ENCODE data around the gene KAZN. TPM values are rescaled to one million over a fixed set of nuclear protein-coding genes. Genes with fewer than 3 reads are reported as not detected.
A peak's percentile ranks its signal among the peaks of the same experiment; 100 is the strongest.

The KAZN gene
- total and polyA plus RNA-seq, 4 donors: 17.8 to 54.0 (median 38.4) TPM

DNA sequence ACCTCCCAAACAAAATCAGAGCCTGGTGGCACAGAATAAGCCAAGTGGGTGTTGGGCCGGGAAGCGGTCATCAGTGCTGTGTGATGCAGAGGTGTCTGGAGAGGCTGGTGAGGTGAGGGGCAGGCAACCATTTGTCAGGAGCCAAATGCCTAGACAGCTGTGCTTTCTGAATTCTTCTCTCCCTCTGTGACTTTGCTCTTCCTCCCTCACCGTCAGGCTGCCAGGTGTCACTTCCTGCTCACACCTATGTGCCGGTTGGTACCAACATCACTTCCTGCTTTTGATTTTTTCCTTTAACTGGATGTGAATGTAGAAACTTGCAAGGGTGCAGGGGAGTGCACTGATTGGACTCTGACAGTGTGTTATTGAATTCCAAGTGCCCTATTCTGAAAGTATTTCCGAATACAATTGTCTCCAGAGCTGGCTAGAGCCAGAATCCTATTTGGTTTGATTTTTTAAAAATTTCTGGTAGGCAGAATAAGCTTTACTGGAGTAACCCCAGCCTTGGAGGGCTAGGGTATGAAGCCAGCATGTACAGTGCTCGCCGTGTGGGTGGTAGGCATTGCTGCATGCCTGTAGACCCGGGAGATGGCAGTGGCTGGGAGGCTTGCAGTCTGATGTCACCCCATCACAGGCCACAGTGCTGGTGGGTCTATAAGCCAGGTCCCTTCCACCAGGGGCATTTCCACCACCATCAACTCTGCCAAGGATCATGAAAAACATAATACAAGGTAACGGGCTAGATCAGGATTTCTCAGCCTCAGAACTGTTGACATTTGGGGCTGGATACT is 210.9 kb downstream of the KAZN start:
- no peak for DNase-seq (ENCODE audit: low read depth in 4 of 6, low spot score in 6 of 6)
- peaks cover 2% of the 10 kb centered on the region for H3K36me3 ChIP-seq (ENCODE audit: control insufficient read depth, insufficient read depth, low read length)

DNA sequence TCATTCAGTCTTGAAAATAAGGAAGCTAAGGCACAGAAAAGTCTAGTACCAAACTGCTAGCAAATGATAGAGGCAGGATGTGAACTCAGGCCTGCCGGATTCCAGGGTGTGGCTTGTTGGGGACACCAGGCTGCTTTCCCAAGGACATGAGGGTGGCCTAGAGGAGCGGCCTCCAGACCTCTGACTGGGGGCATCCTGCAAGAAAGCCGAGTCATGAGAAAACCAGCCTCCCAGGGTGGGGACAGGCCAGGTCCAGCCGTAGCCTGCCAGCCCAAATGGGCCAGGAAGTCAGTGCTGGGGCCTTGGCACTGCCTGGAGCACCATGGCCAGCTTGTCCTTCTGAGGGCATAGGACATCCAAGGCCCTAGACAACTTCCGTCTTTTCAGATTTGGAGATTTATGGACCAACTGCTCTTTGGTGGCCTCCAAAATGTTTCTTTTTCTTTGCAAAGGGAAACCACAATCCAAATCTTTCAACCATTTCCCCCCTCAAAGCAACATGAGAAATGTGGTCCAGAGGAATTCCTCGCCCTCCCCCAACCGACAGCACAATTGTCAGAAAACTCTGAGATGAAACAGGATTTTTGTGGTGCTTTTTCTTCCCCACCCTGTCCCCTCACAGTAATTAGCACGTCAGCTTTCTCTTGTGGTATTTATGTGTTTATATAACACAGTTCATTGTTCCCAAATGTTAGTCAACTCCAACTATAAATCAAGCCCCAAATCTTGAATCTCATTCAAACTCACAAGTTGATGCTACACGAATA is 212.3 kb downstream of the KAZN start:
- Histone ChIP-seq H3K36me3 (ENCODE audit: control insufficient read depth, insufficient read depth, low read length) (peaks cover 2% of the 10 kb centered on the region), H3K27ac (ENCODE audit: low read depth, low read length) (no peak overlapping the region), H3K4me1 (ENCODE audit: control insufficient read depth, insufficient read depth, low read length) (peaks cover 10% of the 10 kb centered on the region), H3K4me3 (ENCODE audit: low read depth, low read length) (no peak overlapping the region), H3K9me3 (ENCODE audit: control insufficient read depth, insufficient read depth, low read length) (no peaks in the 10 kb centered on the region), H3K27me3 (ENCODE audit: control insufficient read depth, insufficient read depth, low read length) (no peaks in the 10 kb centered on the region)
- WGBS (ENCODE audit: insufficient coverage): 79% methylated on average over 5 of the region's 9 CpGs
- DNase-seq (ENCODE audit: low read depth in 4 of 6, low spot score in 6 of 6): no peak

More for the DNA sequence above, 210.9 kb downstream of the KAZN start:
- WGBS (ENCODE audit: insufficient coverage): 95% methylated on average over 2 of the region's 9 CpGs
- Histone ChIP-seq H3K4me1 (ENCODE audit: control insufficient read depth, insufficient read depth, low read length) (peaks cover 4% of the 10 kb centered on the region), H3K4me3 (ENCODE audit: low read depth, low read length) (no peak overlapping the region), H3K27me3 (ENCODE audit: control insufficient read depth, insufficient read depth, low read length) (no peaks in the 10 kb centered on the region), H3K27ac (ENCODE audit: low read depth, low read length) (no peak overlapping the region), H3K9me3 (ENCODE audit: control insufficient read depth, insufficient read depth, low read length) (no peaks in the 10 kb centered on the region)

DNA sequence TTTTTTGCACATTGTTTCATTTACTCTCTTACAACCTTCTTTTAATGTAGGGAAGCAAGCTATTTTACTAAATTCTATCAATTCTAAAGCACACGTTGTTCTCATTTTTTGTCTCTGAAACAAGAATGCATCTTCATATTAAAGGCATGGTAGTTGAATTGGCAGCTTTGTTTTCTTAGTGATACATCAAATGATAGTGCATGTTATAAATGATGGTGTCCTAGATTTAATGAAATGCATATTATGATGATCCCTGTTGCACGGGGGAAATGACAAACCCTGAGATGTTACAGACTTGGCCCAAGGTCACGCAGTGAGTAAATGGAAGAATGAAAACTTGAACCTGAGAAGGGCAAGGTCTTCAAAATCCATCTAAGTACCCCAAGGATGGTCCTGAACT is 213.1 kb downstream of the KAZN start:
- Histone ChIP-seq H3K27ac (ENCODE audit: low read depth, low read length) (no peak overlapping the region), H3K9me3 (ENCODE audit: control insufficient read depth, insufficient read depth, low read length) (no peaks in the 10 kb centered on the region), H3K4me3 (ENCODE audit: low read depth, low read length) (no peak overlapping the region), H3K36me3 (ENCODE audit: control insufficient read depth, insufficient read depth, low read length) (peaks cover 2% of the 10 kb centered on the region), H3K27me3 (ENCODE audit: control insufficient read depth, insufficient read depth, low read length) (no peaks in the 10 kb centered on the region), H3K4me1 (ENCODE audit: control insufficient read depth, insufficient read depth, low read length) (peaks cover 10% of the 10 kb centered on the region)
- WGBS (ENCODE audit: insufficient coverage): 100% methylated on average over 1 of the region's 3 CpGs
- DNase-seq (ENCODE audit: low read depth in 4 of 6, low spot score in 6 of 6): no peak

DNA sequence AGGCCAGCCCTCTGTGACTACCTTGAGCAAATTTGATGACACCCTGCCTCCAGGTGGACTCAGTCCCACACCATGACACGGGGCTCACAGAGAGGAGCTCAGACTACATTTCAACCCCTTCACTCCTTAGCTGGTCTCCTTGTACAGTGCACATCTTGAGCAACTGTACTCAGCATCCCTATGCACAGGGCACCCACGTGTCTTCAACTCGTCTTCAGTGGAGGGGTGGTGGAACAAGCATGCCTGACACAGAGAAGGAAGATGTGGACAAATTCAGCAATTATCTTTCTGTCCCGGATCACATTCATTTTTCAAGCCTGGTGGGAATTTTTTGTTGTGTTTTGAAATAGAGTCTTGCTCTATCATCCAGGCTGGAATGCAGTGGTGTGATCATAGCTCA is 213.7 kb downstream of the KAZN start:
- H3K27me3 ChIP-seq (ENCODE audit: control insufficient read depth, insufficient read depth, low read length): no peaks in the 10 kb centered on the region
- DNase-seq (ENCODE audit: low read depth in 4 of 6, low spot score in 6 of 6): no peak
- H3K36me3 ChIP-seq (ENCODE audit: control insufficient read depth, insufficient read depth, low read length): peaks cover 2% of the 10 kb centered on the region
- H3K4me3 ChIP-seq (ENCODE audit: low read depth, low read length): no peak overlapping the region
- no peak overlapping the region for H3K27ac ChIP-seq (ENCODE audit: low read depth, low read length)
- peaks cover 10% of the 10 kb centered on the region for H3K4me1 ChIP-seq (ENCODE audit: control insufficient read depth, insufficient read depth, low read length)
- H3K9me3 ChIP-seq (ENCODE audit: control insufficient read depth, insufficient read depth, low read length): no peaks in the 10 kb centered on the region
- 100% methylated on average over 2 of the region's 4 CpGs for WGBS (ENCODE audit: insufficient coverage)

DNA sequence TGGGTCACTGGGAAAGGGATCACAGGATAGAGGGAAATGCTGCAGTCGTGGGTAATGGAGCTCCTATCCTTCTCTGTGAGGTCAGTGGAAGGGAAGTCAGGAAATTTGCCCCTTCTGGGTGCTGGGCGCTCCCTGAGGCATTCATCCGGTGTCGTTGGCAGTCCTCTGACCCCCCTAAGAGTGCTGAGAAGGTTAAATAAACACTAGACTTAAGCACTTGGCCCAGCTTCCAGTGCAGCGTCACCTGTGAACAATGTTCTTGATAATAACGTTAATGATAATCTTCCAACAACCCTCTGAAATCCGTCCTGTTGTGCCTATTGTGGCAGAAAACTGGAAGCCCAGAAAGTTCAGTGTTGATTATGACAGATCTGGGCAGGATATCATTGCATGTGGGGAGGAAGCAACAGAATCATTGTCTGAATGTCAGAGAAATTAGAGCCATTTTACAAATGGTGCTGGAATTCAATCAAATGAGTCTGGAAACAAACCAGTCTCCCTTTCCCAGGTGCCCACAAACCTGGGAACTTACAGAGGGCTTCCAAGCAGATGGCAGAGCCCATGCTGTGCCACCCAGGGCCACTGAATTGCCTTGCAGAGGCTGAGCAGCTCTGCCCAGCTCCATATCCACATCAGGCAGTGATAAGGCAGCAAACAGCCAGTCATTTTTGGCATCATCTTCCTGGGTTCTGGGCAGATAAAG is 216.8 kb downstream of the KAZN start:
- no peaks in the 10 kb centered on the region for H3K9me3 ChIP-seq (ENCODE audit: control insufficient read depth, insufficient read depth, low read length)
- no peaks in the 10 kb centered on the region for H3K27me3 ChIP-seq (ENCODE audit: control insufficient read depth, insufficient read depth, low read length)
- H3K4me3 ChIP-seq (ENCODE audit: low read depth, low read length): no peak overlapping the region
- H3K36me3 ChIP-seq (ENCODE audit: control insufficient read depth, insufficient read depth, low read length): peaks cover 2% of the 10 kb centered on the region
- H3K4me1 ChIP-seq (ENCODE audit: control insufficient read depth, insufficient read depth, low read length): peaks cover 12% of the 10 kb centered on the region
- WGBS (ENCODE audit: insufficient coverage): 70% methylated on average over 4 of the region's 7 CpGs
- DNase-seq (ENCODE audit: low read depth in 4 of 6, low spot score in 6 of 6): peak in 1 of 6 donors; percentile 54
- no peak overlapping the region for H3K27ac ChIP-seq (ENCODE audit: low read depth, low read length)

DNA sequence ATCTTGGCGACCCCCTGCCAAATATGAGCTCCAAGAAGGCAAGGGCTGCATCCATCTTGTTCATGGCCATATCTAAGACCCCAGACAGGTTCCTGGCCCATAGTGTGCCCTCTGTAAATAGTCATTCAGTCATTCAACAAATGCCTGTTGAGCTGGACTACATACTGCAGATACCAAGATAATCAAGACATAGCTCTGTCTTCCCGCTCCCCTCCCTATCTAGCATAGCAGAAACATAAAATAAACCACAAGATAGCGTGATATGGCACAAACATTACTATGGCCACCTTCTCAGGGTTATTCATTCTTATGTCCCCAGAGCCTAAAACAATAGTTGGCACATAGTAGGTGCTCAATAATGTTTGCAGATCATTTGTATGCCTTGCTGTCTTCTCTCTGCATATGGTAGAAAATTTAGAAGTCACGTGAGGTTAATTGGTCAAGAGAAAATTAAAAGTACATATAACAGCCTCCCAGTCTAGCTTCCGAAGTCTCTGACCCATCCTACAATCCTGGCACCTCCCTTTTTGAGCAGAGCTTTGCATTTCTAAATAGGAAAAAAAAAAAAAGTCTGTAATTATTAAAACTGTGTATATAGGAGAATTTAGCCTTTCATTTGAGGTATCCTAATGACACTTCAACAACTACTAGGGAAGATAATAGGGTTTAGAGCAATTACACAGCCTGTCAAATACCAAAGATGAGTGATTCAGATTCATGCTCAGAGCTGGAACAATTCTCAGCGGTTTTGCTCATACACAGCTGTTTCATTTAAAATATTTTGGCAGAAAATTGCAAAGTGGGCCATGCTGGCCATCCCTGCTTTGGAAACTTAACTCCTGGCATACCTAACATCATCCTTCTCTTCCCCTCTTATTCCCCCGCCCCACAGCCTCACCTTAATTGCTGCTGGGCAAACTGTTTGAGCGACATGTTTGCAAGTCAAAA is 219.0 kb downstream of the KAZN start:
- Histone ChIP-seq H3K27ac (ENCODE audit: low read depth, low read length) (no peak overlapping the region), H3K4me1 (ENCODE audit: control insufficient read depth, insufficient read depth, low read length) (peaks cover 9% of the 10 kb centered on the region), H3K9me3 (ENCODE audit: control insufficient read depth, insufficient read depth, low read length) (no peaks in the 10 kb centered on the region), H3K4me3 (ENCODE audit: low read depth, low read length) (no peak overlapping the region), H3K27me3 (ENCODE audit: control insufficient read depth, insufficient read depth, low read length) (no peaks in the 10 kb centered on the region), H3K36me3 (ENCODE audit: control insufficient read depth, insufficient read depth, low read length) (no peaks in the 10 kb centered on the region)
- 95% methylated on average over 2 of the region's 8 CpGs for WGBS (ENCODE audit: insufficient coverage)
- peak in 1 of 6 donors; percentile 32 for DNase-seq (ENCODE audit: low read depth in 4 of 6, low spot score in 6 of 6)

DNA sequence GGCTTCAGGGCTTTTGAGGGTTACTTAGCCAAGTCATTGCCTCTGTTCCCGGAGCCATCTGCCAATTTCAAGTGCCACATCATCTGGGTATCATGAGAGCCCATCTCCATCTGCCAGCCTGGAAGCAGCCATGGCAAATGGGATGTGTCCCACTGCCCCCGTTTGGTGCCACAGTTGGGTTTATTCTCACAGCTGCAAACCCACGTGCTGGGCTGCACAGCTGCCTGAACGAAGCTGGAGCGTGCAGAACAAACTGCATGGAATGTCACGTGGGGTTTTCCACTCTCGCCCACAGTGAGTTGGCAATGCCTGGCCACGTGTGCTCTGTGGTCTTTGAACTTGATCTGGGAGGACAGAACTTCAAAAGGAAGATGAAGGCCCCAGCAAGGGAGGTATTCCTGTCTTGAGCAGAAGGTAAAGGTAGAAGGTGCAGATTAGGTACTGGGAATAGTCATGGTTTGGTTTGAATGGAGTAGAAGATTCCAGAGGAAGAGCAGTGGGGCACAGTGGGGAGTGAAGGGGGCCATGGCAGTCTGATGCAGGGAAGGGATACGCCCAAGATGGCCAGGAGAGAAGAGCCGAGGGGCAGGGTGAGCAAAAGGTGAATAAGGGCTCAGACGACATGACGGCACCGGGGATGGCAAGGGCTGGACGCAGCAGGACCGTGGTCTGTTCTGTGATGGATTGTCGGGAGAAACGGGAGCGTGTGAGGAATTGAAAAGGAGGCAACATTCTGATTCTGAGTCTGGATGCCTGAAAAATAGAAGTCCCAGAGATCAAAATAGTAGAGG is 222.0 kb downstream of the KAZN start:
- Histone ChIP-seq H3K4me1 (ENCODE audit: control insufficient read depth, insufficient read depth, low read length) (peaks cover 3% of the 10 kb centered on the region), H3K36me3 (ENCODE audit: control insufficient read depth, insufficient read depth, low read length) (no peaks in the 10 kb centered on the region), H3K4me3 (ENCODE audit: low read depth, low read length) (no peak overlapping the region), H3K27ac (ENCODE audit: low read depth, low read length) (no peak overlapping the region), H3K27me3 (ENCODE audit: control insufficient read depth, insufficient read depth, low read length) (no peaks in the 10 kb centered on the region), H3K9me3 (ENCODE audit: control insufficient read depth, insufficient read depth, low read length) (no peaks in the 10 kb centered on the region)
- peak in 2 of 6 donors; percentile 9 to 73 for DNase-seq (ENCODE audit: low read depth in 4 of 6, low spot score in 6 of 6)
- 69% methylated on average over 18 of the region's 18 CpGs for WGBS (ENCODE audit: insufficient coverage)

DNA sequence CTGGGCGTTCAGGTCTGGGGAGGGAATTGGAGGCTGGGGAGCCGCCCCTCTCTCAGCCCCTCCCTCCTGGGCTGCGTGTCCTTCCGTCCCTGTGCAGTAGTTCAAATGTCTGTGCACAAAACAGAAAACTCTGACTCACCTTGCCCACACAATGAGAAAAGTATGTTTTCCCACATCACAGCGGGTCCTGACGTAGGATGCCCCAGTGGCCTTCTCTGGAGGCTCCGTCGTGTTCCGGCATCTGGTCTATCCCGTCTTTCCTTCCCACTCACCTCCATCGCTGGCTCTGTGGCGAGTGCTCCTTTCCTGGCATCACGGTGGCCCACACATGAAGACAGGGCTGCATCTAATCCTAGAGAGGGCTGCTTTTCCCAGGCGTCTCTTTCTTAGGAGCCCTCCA is 224.0 kb downstream of the KAZN start:
- 94% methylated on average over 13 of the region's 14 CpGs for WGBS (ENCODE audit: insufficient coverage)
- no peaks in the 10 kb centered on the region for H3K36me3 ChIP-seq (ENCODE audit: control insufficient read depth, insufficient read depth, low read length)
- H3K4me1 ChIP-seq (ENCODE audit: control insufficient read depth, insufficient read depth, low read length): peaks cover 7% of the 10 kb centered on the region
- H3K9me3 ChIP-seq (ENCODE audit: control insufficient read depth, insufficient read depth, low read length): no peaks in the 10 kb centered on the region
- no peak overlapping the region for H3K27ac ChIP-seq (ENCODE audit: low read depth, low read length)
- no peak overlapping the region for H3K4me3 ChIP-seq (ENCODE audit: low read depth, low read length)
- no peaks in the 10 kb centered on the region for H3K27me3 ChIP-seq (ENCODE audit: control insufficient read depth, insufficient read depth, low read length)
- no peak for DNase-seq (ENCODE audit: low read depth in 4 of 6, low spot score in 6 of 6)

Measured in spinal cord (tissue), 10 donors.